GM12891 (cell line): ENCODE results near the gene CEP19.
"Not testable (repeated sequence)": the region's sequence is repeated elsewhere in the genome, so short reads cannot be mapped to it uniquely, and the experiment has no call there.

Experiments used
- PAX5 ChIP-seq: IDR thresholded peaks from 2 replicates; pipeline ENCODE4 v1.6.1; 2011; ENCODE audit warnings: low read length, moderate library complexity, mild to moderate bottlenecking; ENCODE audit not compliant: insufficient read depth, severe bottlenecking
- POLR2A ChIP-seq: IDR thresholded peaks from 2 replicates; pipeline ENCODE4 v1.6.1; 2011; ENCODE audit warnings: low read depth, low read length, control low read depth
- POLR2AphosphoS5 ChIP-seq: IDR thresholded peaks from 2 replicates; pipeline ENCODE4 v1.6.1; 2011; ENCODE audit warnings: low read depth, low read length, control low read depth
- POU2F2 ChIP-seq: IDR thresholded peaks from 2 replicates; pipeline ENCODE4 v1.6.1; 2011; ENCODE audit warnings: low read depth, mild to moderate bottlenecking, control low read depth, low read length, moderate library complexity
- SPI1 ChIP-seq: IDR thresholded peaks from 2 replicates; pipeline ENCODE4 v1.6.1; 2011; ENCODE audit warnings: low read depth, low read length, control low read depth
- TAF1 ChIP-seq: IDR thresholded peaks from 2 replicates; pipeline ENCODE4 v1.6.1; 2011; ENCODE audit warnings: low read depth, low read length, control low read depth

GRCh38 chr3:196717162-196717561 lies 5.1 kb upstream of the CEP19 start:
- TF ChIP-seq POLR2A, POLR2AphosphoS5, TAF1, PAX5, SPI1, POU2F2: not testable (repeated sequence)
